PC-9 (cell line): ENCODE results near the gene PSMD13.

ENCODE experiments used
- EZH2 ChIP-seq: fragments of 200-600 bp; sonication (generic); IDR thresholded peaks from 2 replicates; pipeline ENCODE4 v1.8.0; 2017; ENCODE audit warnings: antibody characterized with exemption, low read depth
- TF ChIP-seq, protein P1 (sequence below): fragments of 200-600 bp; sonication (generic); conservative IDR thresholded peaks from 2 replicates; pipeline ENCODE4 v1.6.1; 2017; ENCODE audit warnings: mixed run types, antibody characterized with exemption, mild to moderate bottlenecking, moderate library complexity

DNA sequence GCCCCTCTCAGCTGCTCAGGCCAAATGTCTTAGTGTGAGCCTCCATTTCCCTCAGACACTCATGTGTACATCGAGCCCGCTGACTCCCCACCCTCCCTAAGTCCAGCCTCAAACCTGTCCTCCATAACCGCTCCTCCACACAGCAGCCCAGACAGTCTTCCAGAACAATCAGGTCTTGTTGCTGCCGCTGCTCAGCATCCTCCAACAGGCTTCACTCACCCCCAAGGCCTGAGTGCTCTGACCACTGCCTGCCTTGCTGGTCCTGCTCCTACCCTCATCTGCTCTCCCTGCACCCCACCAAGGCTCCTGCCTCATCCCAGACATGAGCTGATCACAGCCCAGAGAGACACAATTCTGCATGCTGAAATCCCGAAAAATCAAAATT, 17.1 kb downstream of the PSMD13 start:
- TF ChIP-seq EZH2: no peak
- TF ChIP-seq, protein P1, sequence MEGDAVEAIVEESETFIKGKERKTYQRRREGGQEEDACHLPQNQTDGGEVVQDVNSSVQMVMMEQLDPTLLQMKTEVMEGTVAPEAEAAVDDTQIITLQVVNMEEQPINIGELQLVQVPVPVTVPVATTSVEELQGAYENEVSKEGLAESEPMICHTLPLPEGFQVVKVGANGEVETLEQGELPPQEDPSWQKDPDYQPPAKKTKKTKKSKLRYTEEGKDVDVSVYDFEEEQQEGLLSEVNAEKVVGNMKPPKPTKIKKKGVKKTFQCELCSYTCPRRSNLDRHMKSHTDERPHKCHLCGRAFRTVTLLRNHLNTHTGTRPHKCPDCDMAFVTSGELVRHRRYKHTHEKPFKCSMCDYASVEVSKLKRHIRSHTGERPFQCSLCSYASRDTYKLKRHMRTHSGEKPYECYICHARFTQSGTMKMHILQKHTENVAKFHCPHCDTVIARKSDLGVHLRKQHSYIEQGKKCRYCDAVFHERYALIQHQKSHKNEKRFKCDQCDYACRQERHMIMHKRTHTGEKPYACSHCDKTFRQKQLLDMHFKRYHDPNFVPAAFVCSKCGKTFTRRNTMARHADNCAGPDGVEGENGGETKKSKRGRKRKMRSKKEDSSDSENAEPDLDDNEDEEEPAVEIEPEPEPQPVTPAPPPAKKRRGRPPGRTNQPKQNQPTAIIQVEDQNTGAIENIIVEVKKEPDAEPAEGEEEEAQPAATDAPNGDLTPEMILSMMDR: no peak
